Measurements from ENCODE around the gene MYO1C.

DNA sequence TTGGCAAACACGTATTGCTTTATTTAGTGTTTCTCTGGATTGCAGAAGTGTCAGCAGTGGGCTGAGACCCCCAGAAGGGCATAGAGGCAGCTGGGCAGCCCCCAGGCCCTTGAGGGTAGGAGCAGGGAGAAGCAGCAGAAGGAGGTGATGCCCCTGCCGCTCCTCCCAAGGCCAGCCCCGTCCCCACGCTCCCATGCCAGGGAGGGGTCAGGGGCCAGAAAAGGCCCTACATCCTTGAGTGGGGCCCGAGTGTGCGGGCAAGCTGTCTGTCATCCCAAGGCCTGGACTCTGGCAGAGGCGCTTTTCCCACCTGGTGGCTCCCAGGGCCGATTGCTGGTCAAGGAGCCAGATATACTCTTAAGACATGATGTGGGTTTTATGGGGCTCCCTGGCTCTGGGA, 28.3 kb downstream of the MYO1C start:
- TF ChIP-seq EP300 (IDR thresholded peaks at IDR 0.05; ENCODE audit: borderline replicate concordance): no peak
- TF ChIP-seq, protein P1, sequence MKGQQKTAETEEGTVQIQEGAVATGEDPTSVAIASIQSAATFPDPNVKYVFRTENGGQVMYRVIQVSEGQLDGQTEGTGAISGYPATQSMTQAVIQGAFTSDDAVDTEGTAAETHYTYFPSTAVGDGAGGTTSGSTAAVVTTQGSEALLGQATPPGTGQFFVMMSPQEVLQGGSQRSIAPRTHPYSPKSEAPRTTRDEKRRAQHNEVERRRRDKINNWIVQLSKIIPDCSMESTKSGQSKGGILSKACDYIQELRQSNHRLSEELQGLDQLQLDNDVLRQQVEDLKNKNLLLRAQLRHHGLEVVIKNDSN (IDR thresholded peaks at IDR 0.05): no peak
- no peak for TF ChIP-seq EGR1 (IDR thresholded peaks at IDR 0.05)
- no peak for TF ChIP-seq YY1 (IDR thresholded peaks at IDR 0.05; ENCODE audit: low read depth)
- no peak for TF ChIP-seq ZBTB7A (IDR thresholded peaks at IDR 0.05; ENCODE audit: low read depth)
- no peak for TF ChIP-seq CEBPB (IDR thresholded peaks at IDR 0.05)
- no peak for TF ChIP-seq TEAD4 (IDR thresholded peaks at IDR 0.05)
- TF ChIP-seq, protein P2, sequence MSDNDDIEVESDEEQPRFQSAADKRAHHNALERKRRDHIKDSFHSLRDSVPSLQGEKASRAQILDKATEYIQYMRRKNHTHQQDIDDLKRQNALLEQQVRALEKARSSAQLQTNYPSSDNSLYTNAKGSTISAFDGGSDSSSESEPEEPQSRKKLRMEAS (IDR thresholded peaks at IDR 0.05): no peak
